ENCODE measurements around the gene SLC2A13. TPM values are rescaled to one million over a fixed set of nuclear protein-coding genes. Genes with fewer than 3 reads are reported as not detected.

SLC2A13 gene
- total and polyA plus RNA-seq, 2 donors (not counting 3 experiments of a cell fraction or from before 2014, with no cell fraction given) = 1.2 to 4.9 TPM

DNA sequence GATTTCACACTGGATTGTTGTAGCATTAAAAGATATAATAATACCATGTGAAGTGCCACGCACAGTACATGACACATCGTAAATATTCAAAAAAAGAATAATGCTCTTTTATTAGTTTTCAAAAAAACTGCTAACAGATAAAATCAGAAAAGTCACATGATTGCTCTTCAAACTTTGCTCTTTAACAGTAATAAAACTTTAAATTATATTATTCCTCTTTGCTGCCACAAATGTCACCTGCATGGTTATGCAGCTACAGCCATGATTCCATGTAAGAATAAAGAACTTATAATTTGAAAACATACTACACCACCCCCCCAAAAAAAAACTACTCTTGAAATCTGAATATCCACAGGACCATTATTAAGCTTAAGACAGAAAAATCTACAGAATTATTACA, 90.0 kb downstream of the SLC2A13 start:
- no peaks in the 10 kb centered on the region for H3K27me3 ChIP-seq (ENCODE audit: control insufficient read depth in 2 of 2, insufficient read depth in 2 of 2, low read length in 2 of 2)
- FAIRE-seq = no peak
- BruUV-seq (replicated peaks) = no TSS peak
- no peaks in the 10 kb centered on the region for H3K36me3 ChIP-seq (ENCODE audit: control insufficient read depth in 2 of 2, extremely low read depth in 1 of 2, insufficient read depth in 2 of 2, low read length in 2 of 2)
- no peaks in the 10 kb centered on the region for H3K9me3 ChIP-seq (replicated peaks; ENCODE audit: control insufficient read depth, insufficient read depth, low read length)
- H3K9me1 ChIP-seq (replicated peaks; ENCODE audit: control insufficient read depth, extremely low read depth, insufficient read depth, low read length) = no peaks in the 10 kb centered on the region
- H3K79me2 ChIP-seq (ENCODE audit: control insufficient read depth, insufficient read depth, low read length) = no peaks in the 10 kb centered on the region
- no peaks in the 10 kb centered on the region for H3K4me1 ChIP-seq (ENCODE audit: control insufficient read depth, extremely low read depth, insufficient read depth, low read length)
- H3K4me2 ChIP-seq (ENCODE audit: insufficient read depth, low read length) = no peak overlapping the region
- no peaks in the 10 kb centered on the region for H4K20me1 ChIP-seq (replicated peaks; ENCODE audit: control insufficient read depth, extremely low read depth, insufficient read depth, low read length)
- DNase-seq (ENCODE audit: low read depth, low spot score) = no peak
- no peak overlapping the region for H3K27ac ChIP-seq (ENCODE audit: insufficient read depth, low read depth, low read length)
- intact Hi-C loops (cut with micrococcal nuclease) = no loop called here
- ChIA-PET POLR2A (no interaction called here), CTCF (interaction anchor here (1.3 kb wide), 1 partner anchor 14 kb away, joined by 4 read pairs; no protein-coding TSS in a partner anchor)
- dilution Hi-C loops (cut with MboI; ENCODE audit: extremely low pct_ligation_motif_present, low sequenced_read_pairs) = no loop called here
- no peak overlapping the region for H3K4me3 ChIP-seq (replicated peaks in 1 of 3; ENCODE audit: insufficient read depth in 1 of 3, low read depth in 1 of 3, low read length in 3 of 3)
- H2AFZ ChIP-seq (ENCODE audit: low read depth, low read length) = no peak overlapping the region
- H3K9ac ChIP-seq (replicated peaks; ENCODE audit: extremely low read depth, insufficient read depth, low read length) = no peak overlapping the region
- TF ChIP-seq POLR2A (IDR thresholded peaks at IDR 0.05; ENCODE audit: low read depth, low read length) = no peak
- TF ChIP-seq JUN (IDR thresholded peaks at IDR 0.05; ENCODE audit: borderline replicate concordance, insufficient read depth, insufficient read length, low read depth) = no peak
- TF ChIP-seq, protein P1, sequence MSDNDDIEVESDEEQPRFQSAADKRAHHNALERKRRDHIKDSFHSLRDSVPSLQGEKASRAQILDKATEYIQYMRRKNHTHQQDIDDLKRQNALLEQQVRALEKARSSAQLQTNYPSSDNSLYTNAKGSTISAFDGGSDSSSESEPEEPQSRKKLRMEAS (IDR thresholded peaks at IDR 0.05; ENCODE audit: insufficient read depth, insufficient read length) = no peak
- TF ChIP-seq POLR2AphosphoS5 (IDR thresholded peaks at IDR 0.05; ENCODE audit: insufficient read depth, low read depth, low read length) = no peak
- TF ChIP-seq, protein P2, sequence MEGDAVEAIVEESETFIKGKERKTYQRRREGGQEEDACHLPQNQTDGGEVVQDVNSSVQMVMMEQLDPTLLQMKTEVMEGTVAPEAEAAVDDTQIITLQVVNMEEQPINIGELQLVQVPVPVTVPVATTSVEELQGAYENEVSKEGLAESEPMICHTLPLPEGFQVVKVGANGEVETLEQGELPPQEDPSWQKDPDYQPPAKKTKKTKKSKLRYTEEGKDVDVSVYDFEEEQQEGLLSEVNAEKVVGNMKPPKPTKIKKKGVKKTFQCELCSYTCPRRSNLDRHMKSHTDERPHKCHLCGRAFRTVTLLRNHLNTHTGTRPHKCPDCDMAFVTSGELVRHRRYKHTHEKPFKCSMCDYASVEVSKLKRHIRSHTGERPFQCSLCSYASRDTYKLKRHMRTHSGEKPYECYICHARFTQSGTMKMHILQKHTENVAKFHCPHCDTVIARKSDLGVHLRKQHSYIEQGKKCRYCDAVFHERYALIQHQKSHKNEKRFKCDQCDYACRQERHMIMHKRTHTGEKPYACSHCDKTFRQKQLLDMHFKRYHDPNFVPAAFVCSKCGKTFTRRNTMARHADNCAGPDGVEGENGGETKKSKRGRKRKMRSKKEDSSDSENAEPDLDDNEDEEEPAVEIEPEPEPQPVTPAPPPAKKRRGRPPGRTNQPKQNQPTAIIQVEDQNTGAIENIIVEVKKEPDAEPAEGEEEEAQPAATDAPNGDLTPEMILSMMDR (IDR thresholded peaks at IDR 0.05; ENCODE audit: extremely low read depth in 1 of 2, insufficient read depth in 1 of 2, low read depth in 1 of 2, low read length in 2 of 2) = no peak
- no peak for TF ChIP-seq MYC (IDR thresholded peaks at IDR 0.05; ENCODE audit: low read depth, low read length)
- TF ChIP-seq EZH2 (IDR thresholded peaks at IDR 0.05; ENCODE audit: borderline replicate concordance, low read depth, low read length, severe bottlenecking) = no peak
- TF ChIP-seq FOS (IDR thresholded peaks at IDR 0.05; ENCODE audit: borderline replicate concordance, insufficient read depth, low read length) = no peak
